ENCODE measurements around the gene SNPH.

Gene SNPH

GRCh38 chr20:1265226-1265915 lies 723 bp upstream of the SNPH start:
- no peak for DNase-seq

GRCh38 chr20:1265916-1266166 lies 253 bp upstream of the SNPH start:
- DNase-seq = no peak

- DNase-seq = no peak
Measured at GRCh38 chr20:1267161-1267560, 1.1 kb downstream of the SNPH start.

- no peak for DNase-seq
Measured at GRCh38 chr20:1267809-1268374, 1.8 kb downstream of the SNPH start.

- no peak for DNase-seq
Measured at GRCh38 chr20:1269235-1269634, 3.1 kb downstream of the SNPH start.

- DNase-seq = no peak
Measured at GRCh38 chr20:1269850-1270249, 3.8 kb downstream of the SNPH start.

- no peak for DNase-seq
Measured at GRCh38 chr20:1272368-1273100, 6.4 kb downstream of the SNPH start.

GRCh38 chr20:1273366-1273765 lies 7.3 kb downstream of the SNPH start:
- no peak for DNase-seq

- no peak for DNase-seq
Measured at GRCh38 chr20:1274485-1275311, 8.6 kb downstream of the SNPH start.

GRCh38 chr20:1275919-1276318 lies 9.8 kb downstream of the SNPH start:
- peak; percentile 17 for DNase-seq

GRCh38 chr20:1277529-1278322 lies 11.6 kb downstream of the SNPH start:
- DNase-seq = peak; percentile 6

GRCh38 chr20:1278993-1279392 lies 12.9 kb downstream of the SNPH start:
- no peak for DNase-seq

GRCh38 chr20:1280195-1281102 lies 14.4 kb downstream of the SNPH start:
- peak; percentile 17 for DNase-seq

GRCh38 chr20:1281279-1282057 lies 15.4 kb downstream of the SNPH start:
- DNase-seq = peak; percentile 17

- no peak for DNase-seq
Measured at GRCh38 chr20:1282966-1283365, 16.9 kb downstream of the SNPH start.

GRCh38 chr20:1283522-1284510 lies 17.7 kb downstream of the SNPH start:
- DNase-seq = no peak

- no peak for DNase-seq
Measured at GRCh38 chr20:1286267-1287024, 20.4 kb downstream of the SNPH start.

GRCh38 chr20:1287306-1287705 lies 21.2 kb downstream of the SNPH start:
- DNase-seq = no peak

All from stimulated activated CD8-positive, alpha-beta memory T cell treated with anti-CD3 and anti-CD28 coated beads, Interleukin-4, amount 100 ng/mL, for 48 hours (primary cell).